ENCODE data around the gene RAB14.

RAB14 gene

GRCh38 chr9:121201738-121202533, at the start of gene RAB14:
TSS of gene RAB14 (minus strand) at chr9:121201869. CDS start at chr9:121193412, 8,457 bp downstream.
- peak; percentile 99 for DNase-seq (ENCODE audit: low spot score)

- no peak for DNase-seq (ENCODE audit: low spot score)
Measured at GRCh38 chr9:121249563-121249962, 47.9 kb upstream of the RAB14 start.

- DNase-seq (ENCODE audit: low spot score), result no peak
Measured at GRCh38 chr9:121246821-121247561, 45.3 kb upstream of the RAB14 start.

GRCh38 chr9:121242959-121243346, 41.3 kb upstream of the RAB14 start:
- DNase-seq (ENCODE audit: low spot score), result no peak

- no peak for DNase-seq (ENCODE audit: low spot score)
Measured at GRCh38 chr9:121242219-121242958, 40.7 kb upstream of the RAB14 start.

GRCh38 chr9:121240472-121241135, 38.9 kb upstream of the RAB14 start:
- no peak for DNase-seq (ENCODE audit: low spot score)

GRCh38 chr9:121239851-121240250, 38.2 kb upstream of the RAB14 start:
- DNase-seq (ENCODE audit: low spot score), result no peak

- DNase-seq (ENCODE audit: low spot score), result no peak
Measured at GRCh38 chr9:121239071-121239470, 37.4 kb upstream of the RAB14 start.

- DNase-seq (ENCODE audit: low spot score), result no peak
Measured at GRCh38 chr9:121237916-121238315, 36.2 kb upstream of the RAB14 start.

- no peak for DNase-seq (ENCODE audit: low spot score)
Measured at GRCh38 chr9:121235512-121235911, 33.8 kb upstream of the RAB14 start.

GRCh38 chr9:121234832-121235161, 33.1 kb upstream of the RAB14 start:
- DNase-seq (ENCODE audit: low spot score), result no peak

GRCh38 chr9:121233906-121234831, 32.5 kb upstream of the RAB14 start:
- DNase-seq (ENCODE audit: low spot score), result no peak

- DNase-seq (ENCODE audit: low spot score), result no peak
Measured at GRCh38 chr9:121232251-121232650, 30.6 kb upstream of the RAB14 start.

GRCh38 chr9:121230256-121230655, 28.6 kb upstream of the RAB14 start:
- no peak for DNase-seq (ENCODE audit: low spot score)

GRCh38 chr9:121227862-121228261, 26.2 kb upstream of the RAB14 start:
- DNase-seq (ENCODE audit: low spot score), result no peak

- DNase-seq (ENCODE audit: low spot score), result peak; percentile 46
Measured at GRCh38 chr9:121226175-121226574, 24.5 kb upstream of the RAB14 start.

- no peak for DNase-seq (ENCODE audit: low spot score)
Measured at GRCh38 chr9:121225240-121225639, 23.6 kb upstream of the RAB14 start.

- DNase-seq (ENCODE audit: low spot score), result peak; percentile 40
Measured at GRCh38 chr9:121222524-121223171, 21.0 kb upstream of the RAB14 start.

- no peak for DNase-seq (ENCODE audit: low spot score)
Measured at GRCh38 chr9:121221664-121222055, 20.0 kb upstream of the RAB14 start.

GRCh38 chr9:121220996-121221663, 19.5 kb upstream of the RAB14 start:
- DNase-seq (ENCODE audit: low spot score), result no peak

Data from kidney tubule cell (primary cell).